Muscle of leg (tissue), 11 donors: ENCODE results near the gene SPDL1. TPM values are rescaled to one million over a fixed set of nuclear protein-coding genes. Genes with fewer than 3 reads are reported as not detected.

Source experiments
- DNase-seq: peaks from one replicate; pipeline ENCODE4 v3.0.0; 2013
- H3K27ac ChIP-seq: one replicate; pipeline ENCODE4 v1.5.1; 2013; ENCODE audit warnings: mild to moderate bottlenecking, low read length, control low read depth
- H3K27me3 ChIP-seq: one replicate; pipeline ENCODE4 v1.6.1; 2013; ENCODE audit warnings: low read length; ENCODE audit not compliant: control insufficient read depth, insufficient read depth
- H3K36me3 ChIP-seq: one replicate; pipeline ENCODE4 v1.6.1; 2013; ENCODE audit warnings: low read length; ENCODE audit not compliant: control insufficient read depth, insufficient read depth
- H3K4me1 ChIP-seq: one replicate; pipeline ENCODE4 v1.6.1; 2013; ENCODE audit warnings: low read length; ENCODE audit not compliant: control insufficient read depth, insufficient read depth
- H3K4me3 ChIP-seq: one replicate; pipeline ENCODE4 v1.5.1; 2013; ENCODE audit warnings: low read length, control low read depth
- H3K9me3 ChIP-seq: replicated peaks from 2 replicates; pipeline ENCODE4 v1.6.1; 2013; ENCODE audit warnings: low read depth, low read length; ENCODE audit not compliant: control insufficient read depth
- WGBS: methylation state at CpG from one replicate; pipeline ENCODE4 v1.1.5; 2013; ENCODE audit warnings: missing lambda C conversion rate; ENCODE audit not compliant: insufficient coverage; 5-methylcytosine and 5-hydroxymethylcytosine counted together
- polyA plus RNA-seq, 8 donors: library from polyadenylated mRNA; unstranded; fragments of 120-200 nt; gene quantifications; one replicate each; pipeline versions ENCODE4 v1.2.1 to v1.2.3, GENCODE V29; 2013; ENCODE audit warnings: inconsistent platforms in 1 of 8, low replicate concordance in 1 of 8; ENCODE audit not compliant: insufficient read length in 8 of 8, insufficient read depth in 1 of 8
- total RNA-seq: library from RNA; stranded (reverse); fragments of 120-200 nt; gene quantifications from one replicate; pipeline ENCODE4 v1.2.4, GENCODE V29; 2013

The SPDL1 gene
- total and polyA plus RNA-seq, 9 donors = 11.6 to 21.2 (median 16.3) TPM

- Histone ChIP-seq H3K9me3 (no peaks in the 10 kb centered on the region), H3K4me3 (no peak overlapping the region), H3K27ac (no peak overlapping the region), H3K36me3 (no peaks in the 10 kb centered on the region), H3K27me3 (peaks cover 2% of the 10 kb centered on the region), H3K4me1 (no peaks in the 10 kb centered on the region)
- DNase-seq = peak; percentile 63
- WGBS = 20% methylated on average over 1 of the region's 1 CpG
Observed at GRCh38 chr5:169548315-169548714, 35.3 kb upstream of the SPDL1 start.

- Histone ChIP-seq H3K27ac (no peak overlapping the region), H3K27me3 (peaks cover 2% of the 10 kb centered on the region), H3K4me3 (no peak overlapping the region), H3K9me3 (no peaks in the 10 kb centered on the region), H3K4me1 (no peaks in the 10 kb centered on the region), H3K36me3 (no peaks in the 10 kb centered on the region)
- DNase-seq = no peak
- no CpG with 5 or more reads among the region's 1 CpG for WGBS
Observed at GRCh38 chr5:169549453-169550100, 34.0 kb upstream of the SPDL1 start.

- no peak for DNase-seq
- Histone ChIP-seq H3K4me3 (no peak overlapping the region), H3K27ac (no peak overlapping the region), H3K27me3 (peaks cover 2% of the 10 kb centered on the region), H3K9me3 (no peaks in the 10 kb centered on the region), H3K4me1 (no peaks in the 10 kb centered on the region), H3K36me3 (no peaks in the 10 kb centered on the region)
- no CpG with 5 or more reads among the region's 4 CpGs for WGBS
Observed at GRCh38 chr5:169550227-169550626, 33.3 kb upstream of the SPDL1 start.

- WGBS = no CpG with 5 or more reads among the region's 1 CpG
- peaks cover 2% of the 10 kb centered on the region for H3K27me3 ChIP-seq
Observed at GRCh38 chr5:169551146-169551545, 32.4 kb upstream of the SPDL1 start.

GRCh38 chr5:169551696-169552095 is 31.9 kb upstream of the SPDL1 start:
- peaks cover 2% of the 10 kb centered on the region for H3K27me3 ChIP-seq
- no peak overlapping the region for H3K4me3 ChIP-seq
- no peaks in the 10 kb centered on the region for H3K4me1 ChIP-seq
- WGBS = 80% methylated on average over 1 of the region's 4 CpGs
- H3K27ac ChIP-seq = no peak overlapping the region
- no peaks in the 10 kb centered on the region for H3K36me3 ChIP-seq
- DNase-seq = no peak
- no peaks in the 10 kb centered on the region for H3K9me3 ChIP-seq

More at GRCh38 chr5:169551146-169551545, 32.4 kb upstream of the SPDL1 start:
- Histone ChIP-seq H3K9me3 (no peaks in the 10 kb centered on the region), H3K27ac (no peak overlapping the region), H3K4me3 (no peak overlapping the region), H3K36me3 (no peaks in the 10 kb centered on the region), H3K4me1 (no peaks in the 10 kb centered on the region)
- DNase-seq = no peak

- WGBS = no CpG with 5 or more reads among the region's 1 CpG
Observed at GRCh38 chr5:169554251-169554650, 29.3 kb upstream of the SPDL1 start.

GRCh38 chr5:169557838-169558237 is 25.7 kb upstream of the SPDL1 start:
- no peak overlapping the region for H3K27ac ChIP-seq
- no peaks in the 10 kb centered on the region for H3K4me1 ChIP-seq
- H3K27me3 ChIP-seq = no peaks in the 10 kb centered on the region
- no CpG with 5 or more reads among the region's 1 CpG for WGBS
- H3K36me3 ChIP-seq = no peaks in the 10 kb centered on the region
- no peak overlapping the region for H3K4me3 ChIP-seq
- H3K9me3 ChIP-seq = no peaks in the 10 kb centered on the region
- no peak for DNase-seq

More at GRCh38 chr5:169554251-169554650, 29.3 kb upstream of the SPDL1 start:
- H3K4me3 ChIP-seq = no peak overlapping the region
- H3K9me3 ChIP-seq = no peaks in the 10 kb centered on the region
- no peaks in the 10 kb centered on the region for H3K36me3 ChIP-seq
- no peak overlapping the region for H3K27ac ChIP-seq
- H3K27me3 ChIP-seq = peaks cover 2% of the 10 kb centered on the region
- H3K4me1 ChIP-seq = no peaks in the 10 kb centered on the region
- DNase-seq = no peak

GRCh38 chr5:169561893-169562292 is 21.7 kb upstream of the SPDL1 start:
- Histone ChIP-seq H3K9me3 (no peaks in the 10 kb centered on the region), H3K27ac (no peak overlapping the region), H3K36me3 (no peaks in the 10 kb centered on the region), H3K27me3 (no peaks in the 10 kb centered on the region), H3K4me3 (no peak overlapping the region), H3K4me1 (no peaks in the 10 kb centered on the region)
- no CpG with 5 or more reads among the region's 2 CpGs for WGBS
- DNase-seq = no peak

- Histone ChIP-seq H3K9me3 (no peaks in the 10 kb centered on the region), H3K4me3 (no peak overlapping the region), H3K36me3 (no peaks in the 10 kb centered on the region), H3K27me3 (no peaks in the 10 kb centered on the region), H3K4me1 (no peaks in the 10 kb centered on the region), H3K27ac (no peak overlapping the region)
- no peak for DNase-seq
- WGBS = no CpG with 5 or more reads among the region's 1 CpG
Observed at GRCh38 chr5:169563369-169563768, 20.2 kb upstream of the SPDL1 start.

DNA sequence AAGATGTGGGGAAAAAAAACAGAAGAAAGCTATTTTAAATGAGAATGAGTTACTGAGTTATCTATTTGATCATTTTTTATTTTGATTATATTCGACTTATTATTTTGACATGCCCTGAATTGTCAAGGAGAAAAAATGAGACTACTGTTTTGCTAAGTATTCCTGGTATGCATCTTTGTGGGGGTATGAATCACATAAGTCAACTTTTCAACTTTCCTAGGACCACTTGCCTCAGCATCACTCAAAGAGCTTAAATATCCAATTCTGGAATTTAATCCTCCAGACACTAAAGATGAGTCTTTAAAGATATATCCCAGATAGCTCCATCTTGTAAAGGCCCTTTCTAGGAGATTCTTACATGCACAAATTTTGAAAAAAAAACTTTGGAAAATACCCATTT is 17.4 kb upstream of the SPDL1 start:
- peaks cover 6% of the 10 kb centered on the region for H3K27me3 ChIP-seq
- no CpG with 5 or more reads among the region's 1 CpG for WGBS
- DNase-seq = no peak
- H3K36me3 ChIP-seq = no peaks in the 10 kb centered on the region
- no peaks in the 10 kb centered on the region for H3K4me1 ChIP-seq
- H3K9me3 ChIP-seq = no peaks in the 10 kb centered on the region
- H3K4me3 ChIP-seq = no peak overlapping the region
- no peak overlapping the region for H3K27ac ChIP-seq

GRCh38 chr5:169567079-169567478 is 16.5 kb upstream of the SPDL1 start:
- no peaks in the 10 kb centered on the region for H3K36me3 ChIP-seq
- no peak for DNase-seq
- WGBS = 33% methylated on average over 2 of the region's 2 CpGs
- H3K4me3 ChIP-seq = no peak overlapping the region
- peaks cover 9% of the 10 kb centered on the region for H3K27me3 ChIP-seq
- H3K9me3 ChIP-seq = no peaks in the 10 kb centered on the region
- H3K27ac ChIP-seq = no peak overlapping the region
- H3K4me1 ChIP-seq = no peaks in the 10 kb centered on the region
